ENCODE measurements around the gene NFATC2.

Gene NFATC2

GRCh38 chr20:51452734-51453365 is 89.7 kb downstream of the NFATC2 start:
- no peak for DNase-seq (ENCODE audit: low spot score)
- no peak for FAIRE-seq

- DNase-seq (ENCODE audit: low spot score) (no peak), FAIRE-seq (no peak)
Observed at GRCh38 chr20:51452091-51452613, 90.4 kb downstream of the NFATC2 start.

GRCh38 chr20:51451484-51451883 is 91.0 kb downstream of the NFATC2 start:
- no peak for FAIRE-seq
- no peak for DNase-seq (ENCODE audit: low spot score)

GRCh38 chr20:51450984-51451383 is 91.5 kb downstream of the NFATC2 start:
- no peak for DNase-seq (ENCODE audit: low spot score)
- no peak for FAIRE-seq

GRCh38 chr20:51450221-51450712 is 92.3 kb downstream of the NFATC2 start:
- no peak for DNase-seq (ENCODE audit: low spot score)
- FAIRE-seq = no peak

GRCh38 chr20:51449498-51450220 is 92.9 kb downstream of the NFATC2 start:
- FAIRE-seq = no peak
- DNase-seq (ENCODE audit: low spot score) = no peak

- no peak for DNase-seq (ENCODE audit: low spot score)
- peak; percentile 70 for FAIRE-seq
Observed at GRCh38 chr20:51447765-51448148, 94.8 kb downstream of the NFATC2 start.

- DNase-seq (ENCODE audit: low spot score) (peak; percentile 93), FAIRE-seq (no peak)
Observed at GRCh38 chr20:51447097-51447764, 95.3 kb downstream of the NFATC2 start.

GRCh38 chr20:51446656-51447055 is 95.9 kb downstream of the NFATC2 start:
- DNase-seq (ENCODE audit: low spot score) (peak; percentile 94), FAIRE-seq (peak; percentile 55)

GRCh38 chr20:51446230-51446629 is 96.3 kb downstream of the NFATC2 start:
- DNase-seq (ENCODE audit: low spot score) (no peak), FAIRE-seq (no peak)

- no peak for FAIRE-seq
Observed at GRCh38 chr20:51445591-51445990, 96.9 kb downstream of the NFATC2 start.

GRCh38 chr20:51444922-51445438 is 97.5 kb downstream of the NFATC2 start:
- no peak for FAIRE-seq
- DNase-seq (ENCODE audit: low spot score) = no peak

More at GRCh38 chr20:51445591-51445990, 96.9 kb downstream of the NFATC2 start:
- DNase-seq (ENCODE audit: low spot score) = no peak

GRCh38 chr20:51444467-51444866 is 98.1 kb downstream of the NFATC2 start:
- FAIRE-seq (no peak), DNase-seq (ENCODE audit: low spot score) (no peak)

GRCh38 chr20:51442602-51443001 is 99.9 kb downstream of the NFATC2 start:
- FAIRE-seq = no peak
- DNase-seq (ENCODE audit: low spot score) = no peak

GRCh38 chr20:51440589-51440988 is 101.9 kb downstream of the NFATC2 start:
- FAIRE-seq = no peak
- DNase-seq (ENCODE audit: low spot score) = no peak

GRCh38 chr20:51439160-51439689 is 103.3 kb downstream of the NFATC2 start:
- DNase-seq (ENCODE audit: low spot score) (no peak), FAIRE-seq (no peak)

- DNase-seq (ENCODE audit: low spot score) (no peak), FAIRE-seq (no peak)
Observed at GRCh38 chr20:51438136-51438535, 104.4 kb downstream of the NFATC2 start.

GRCh38 chr20:51437182-51437924 is 105.2 kb downstream of the NFATC2 start:
- FAIRE-seq = no peak

GRCh38 chr20:51434580-51435247 is 107.8 kb downstream of the NFATC2 start:
- DNase-seq (ENCODE audit: low spot score) = peak; percentile 58
- peak; percentile 35 for FAIRE-seq

More at GRCh38 chr20:51437182-51437924, 105.2 kb downstream of the NFATC2 start:
- DNase-seq (ENCODE audit: low spot score) = no peak

- DNase-seq (ENCODE audit: low spot score) = no peak
- peak; percentile 32 for FAIRE-seq
Observed at GRCh38 chr20:51434026-51434425, 108.5 kb downstream of the NFATC2 start.
